Endodermal cell (in vitro differentiated cells): ENCODE data around the gene SAMD14. TPM values are rescaled to one million over a fixed set of nuclear protein-coding genes. Genes with fewer than 3 reads are reported as not detected.

ENCODE experiments used
- DNase-seq: peaks from one replicate; pipeline ENCODE4 v3.0.0-alpha.2; 2017
- H3K27ac ChIP-seq: 2 replicates; pipeline ENCODE4 v1.5.1; 2013; ENCODE audit warnings: mild to moderate bottlenecking, low read depth, low read length, moderate library complexity
- H3K27me3 ChIP-seq: 2 replicates; pipeline ENCODE4 v1.6.1; 2013; ENCODE audit warnings: mild to moderate bottlenecking, low read length, moderate library complexity; ENCODE audit not compliant: insufficient read depth, control insufficient read depth, poor library complexity, severe bottlenecking
- H3K36me3 ChIP-seq: 2 replicates; pipeline ENCODE4 v1.7.0; 2013; ENCODE audit warnings: mild to moderate bottlenecking, low read length, moderate library complexity; ENCODE audit not compliant: control insufficient read depth, insufficient read depth
- H3K4me1 ChIP-seq: one replicate; pipeline ENCODE4 v1.7.0; 2013; ENCODE audit warnings: low read length; ENCODE audit not compliant: control insufficient read depth, insufficient read depth
- H3K4me3 ChIP-seq: 2 replicates; pipeline ENCODE4 v1.5.1; 2013; ENCODE audit warnings: mild to moderate bottlenecking, low read length, moderate library complexity
- H3K9ac ChIP-seq: 2 replicates; pipeline ENCODE4 v1.6.1; 2013; ENCODE audit warnings: mild to moderate bottlenecking, low read length, moderate library complexity; ENCODE audit not compliant: poor library complexity, severe bottlenecking; ENCODE audit errors: extremely low read depth
- H3K9me3 ChIP-seq: 2 replicates; pipeline ENCODE4 v1.6.1; 2013; ENCODE audit warnings: mild to moderate bottlenecking, low read length, moderate library complexity; ENCODE audit not compliant: control insufficient read depth
- H3K27ac Mint-ChIP-seq: 2 replicates; pipeline ENCODE4 v1.8.0; 2020; ENCODE audit warnings: mixed read lengths
- H3K27me3 Mint-ChIP-seq: 2 replicates; pipeline ENCODE4 v1.8.0; 2021; ENCODE audit warnings: mild to moderate bottlenecking, mixed read lengths; ENCODE audit not compliant: insufficient read depth
- H3K36me3 Mint-ChIP-seq: 2 replicates; pipeline ENCODE4 v1.8.0; 2020; ENCODE audit warnings: low read depth, mixed read lengths
- H3K4me1 Mint-ChIP-seq: 2 replicates; pipeline ENCODE4 v1.8.0; 2020; ENCODE audit warnings: mixed read lengths
- H3K4me3 Mint-ChIP-seq: 2 replicates; pipeline ENCODE4 v1.8.0; 2020; ENCODE audit warnings: mild to moderate bottlenecking, moderate library complexity, mixed read lengths
- H3K9me3 Mint-ChIP-seq: 2 replicates; pipeline ENCODE4 v1.8.0; 2020; ENCODE audit warnings: mild to moderate bottlenecking, mixed read lengths
- WGBS, 2 experiments: methylation state at CpG; one replicate each; pipeline versions ENCODE4 v1.1.5 to v1.1.7; 2013; ENCODE audit warnings: missing lambda C conversion rate in 2 of 2, mixed read lengths in 1 of 2; ENCODE audit not compliant: insufficient coverage in 1 of 2, insufficient read length in 1 of 2; 5-methylcytosine and 5-hydroxymethylcytosine counted together
- total RNA-seq, 2 donors: library from RNA; stranded (reverse); fragmentation: NEBNext Ultra II Directional in 1 of 2; extraction: Animal tissue kit (Norgen Biotek cat#: 25700) in 1 of 2; gene quantifications; 2 replicates in 1 of 2; 3 replicates in 1 of 2; pipeline ENCODE4 v1.2.1, GENCODE V29; 2021
- TF ChIP-seq, protein P1 (sequence below): fragments of 200-600 bp; sonication (generic); conservative IDR thresholded peaks from 2 replicates; pipeline ENCODE4 v1.5.0; 2021; ENCODE audit warnings: antibody characterized with exemption, mild to moderate bottlenecking

SAMD14 gene
- total RNA-seq, 2 donors from 2014 or later, result 9.5 to 23.2 TPM

DNA sequence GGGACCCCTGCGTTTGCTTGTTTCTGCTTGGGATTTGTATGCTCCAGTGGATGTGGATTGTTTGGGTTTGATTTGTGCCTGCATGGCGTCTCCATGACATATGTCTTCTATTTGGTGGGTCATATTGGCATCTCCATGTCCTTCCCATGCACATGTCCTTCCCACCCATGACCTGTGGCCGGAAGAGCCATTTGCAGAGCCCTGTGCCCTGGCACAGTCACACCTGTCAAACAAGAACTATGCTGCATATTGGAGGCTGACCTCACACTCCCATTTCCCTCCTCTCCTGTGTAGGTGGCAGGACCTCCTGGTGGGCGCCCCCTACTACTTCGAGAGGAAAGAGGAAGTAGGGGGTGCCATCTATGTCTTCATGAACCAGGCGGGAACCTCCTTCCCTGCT, 58.3 kb downstream of the SAMD14 start:
- no peak overlapping the region for H3K4me3 ChIP-seq
- H3K27ac ChIP-seq, result no peak overlapping the region
- no peak overlapping the region for H3K4me3 Mint-ChIP-seq
- TF ChIP-seq, protein P1, sequence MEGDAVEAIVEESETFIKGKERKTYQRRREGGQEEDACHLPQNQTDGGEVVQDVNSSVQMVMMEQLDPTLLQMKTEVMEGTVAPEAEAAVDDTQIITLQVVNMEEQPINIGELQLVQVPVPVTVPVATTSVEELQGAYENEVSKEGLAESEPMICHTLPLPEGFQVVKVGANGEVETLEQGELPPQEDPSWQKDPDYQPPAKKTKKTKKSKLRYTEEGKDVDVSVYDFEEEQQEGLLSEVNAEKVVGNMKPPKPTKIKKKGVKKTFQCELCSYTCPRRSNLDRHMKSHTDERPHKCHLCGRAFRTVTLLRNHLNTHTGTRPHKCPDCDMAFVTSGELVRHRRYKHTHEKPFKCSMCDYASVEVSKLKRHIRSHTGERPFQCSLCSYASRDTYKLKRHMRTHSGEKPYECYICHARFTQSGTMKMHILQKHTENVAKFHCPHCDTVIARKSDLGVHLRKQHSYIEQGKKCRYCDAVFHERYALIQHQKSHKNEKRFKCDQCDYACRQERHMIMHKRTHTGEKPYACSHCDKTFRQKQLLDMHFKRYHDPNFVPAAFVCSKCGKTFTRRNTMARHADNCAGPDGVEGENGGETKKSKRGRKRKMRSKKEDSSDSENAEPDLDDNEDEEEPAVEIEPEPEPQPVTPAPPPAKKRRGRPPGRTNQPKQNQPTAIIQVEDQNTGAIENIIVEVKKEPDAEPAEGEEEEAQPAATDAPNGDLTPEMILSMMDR, result no peak
- peaks cover 4% of the 10 kb centered on the region for H3K9me3 Mint-ChIP-seq
- WGBS, 2 experiments, result 85% methylated on average over 4 of the region's 6 CpGs; no CpG with 5 or more reads in 1 of the 2 experiments
- H3K4me1 Mint-ChIP-seq, result peaks cover 6% of the 10 kb centered on the region
- peaks cover 91% of the 10 kb centered on the region for H3K27me3 Mint-ChIP-seq
- H3K9ac ChIP-seq, result no peak overlapping the region
- H3K4me1 ChIP-seq, result peaks cover 5% of the 10 kb centered on the region
- H3K27me3 ChIP-seq, result peaks cover 83% of the 10 kb centered on the region
- H3K27ac Mint-ChIP-seq, result no peak overlapping the region
- H3K9me3 ChIP-seq, result peaks cover 9% of the 10 kb centered on the region
- H3K36me3 Mint-ChIP-seq, result peaks cover 19% of the 10 kb centered on the region
- peaks cover 6% of the 10 kb centered on the region for H3K36me3 ChIP-seq
- DNase-seq, result no peak

DNA sequence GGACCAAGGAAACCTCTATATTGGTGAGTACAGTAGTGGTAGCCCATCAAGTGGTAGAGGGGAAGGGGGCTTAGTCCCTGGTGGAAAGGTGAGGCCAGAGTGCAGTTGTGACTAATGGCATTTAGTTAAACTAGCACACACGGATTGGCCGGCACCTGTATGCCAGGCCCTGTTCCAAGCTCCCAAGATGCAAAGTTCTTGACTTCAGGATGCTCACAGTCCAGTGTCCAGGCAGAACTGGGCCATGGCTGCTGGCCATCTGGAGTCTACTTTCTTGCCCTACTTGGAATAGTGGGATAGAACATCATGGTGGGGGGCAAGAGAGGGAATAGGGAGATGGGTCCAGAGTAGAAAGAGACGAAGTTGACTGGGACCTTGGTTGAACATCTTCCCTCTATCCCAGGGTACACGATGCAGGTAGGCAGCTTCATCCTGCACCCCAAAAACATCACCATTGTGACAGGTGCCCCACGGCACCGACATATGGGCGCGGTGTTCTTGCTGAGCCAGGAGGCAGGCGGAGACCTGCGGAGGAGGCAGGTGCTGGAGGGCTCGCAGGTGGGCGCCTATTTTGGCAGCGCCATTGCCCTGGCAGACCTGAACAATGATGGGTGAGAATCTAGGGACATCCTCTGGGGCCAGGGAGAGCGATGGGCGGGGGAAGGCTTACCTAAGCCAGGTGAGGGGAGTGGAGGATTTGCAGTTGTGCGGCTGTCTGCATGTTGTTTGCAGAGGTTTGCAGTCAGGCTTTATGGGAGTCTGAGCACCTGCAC, 58.9 kb downstream of the SAMD14 start:
- peaks cover 6% of the 10 kb centered on the region for H3K36me3 ChIP-seq
- no peak overlapping the region for H3K27ac ChIP-seq
- peaks cover 19% of the 10 kb centered on the region for H3K36me3 Mint-ChIP-seq
- H3K4me3 Mint-ChIP-seq, result no peak overlapping the region
- H3K9ac ChIP-seq, result no peak overlapping the region
- H3K27ac Mint-ChIP-seq, result no peak overlapping the region
- WGBS, 2 experiments, result 93 to 99% methylated on average over 14 to 16 of the region's 16 CpGs
- H3K27me3 Mint-ChIP-seq, result peaks cover 88% of the 10 kb centered on the region
- TF ChIP-seq, protein P1, result no peak
- peaks cover 6% of the 10 kb centered on the region for H3K4me1 Mint-ChIP-seq
- no peak for DNase-seq
- H3K4me1 ChIP-seq, result peaks cover 5% of the 10 kb centered on the region
- H3K27me3 ChIP-seq, result peaks cover 81% of the 10 kb centered on the region
- H3K4me3 ChIP-seq, result no peak overlapping the region
- peaks cover 9% of the 10 kb centered on the region for H3K9me3 ChIP-seq
- peaks cover 4% of the 10 kb centered on the region for H3K9me3 Mint-ChIP-seq

GRCh38 chr17:50067996-50068395, 62.0 kb downstream of the SAMD14 start:
- Mint-ChIP-seq H3K9me3 (peaks cover 4% of the 10 kb centered on the region), H3K4me3 (no peak overlapping the region), H3K27ac (no peak overlapping the region), H3K27me3 (peaks cover 81% of the 10 kb centered on the region), H3K36me3 (peaks cover 15% of the 10 kb centered on the region), H3K4me1 (peaks cover 15% of the 10 kb centered on the region)
- H3K4me3 ChIP-seq, result no peak overlapping the region
- peaks cover 6% of the 10 kb centered on the region for H3K36me3 ChIP-seq
- peak; percentile 43 for DNase-seq
- H3K27ac ChIP-seq, result no peak overlapping the region
- TF ChIP-seq, protein P1, result no peak
- no peak overlapping the region for H3K9ac ChIP-seq
- peaks cover 51% of the 10 kb centered on the region for H3K27me3 ChIP-seq
- peaks cover 8% of the 10 kb centered on the region for H3K4me1 ChIP-seq
- 95 to 97% methylated on average over 7 to 13 of the region's 13 CpGs for WGBS, 2 experiments
- peaks cover 9% of the 10 kb centered on the region for H3K9me3 ChIP-seq
